ENCODE results near the gene MIER2. TPM values are rescaled to one million over a fixed set of nuclear protein-coding genes. Genes with fewer than 3 reads are reported as not detected.

The MIER2 gene
- total and polyA plus RNA-seq, 10 of the 15 experiments (the other 5 are each of a cell fraction or from before 2014, with no cell fraction given): 0.48 to 23.6 (median 12.1) TPM

DNA sequence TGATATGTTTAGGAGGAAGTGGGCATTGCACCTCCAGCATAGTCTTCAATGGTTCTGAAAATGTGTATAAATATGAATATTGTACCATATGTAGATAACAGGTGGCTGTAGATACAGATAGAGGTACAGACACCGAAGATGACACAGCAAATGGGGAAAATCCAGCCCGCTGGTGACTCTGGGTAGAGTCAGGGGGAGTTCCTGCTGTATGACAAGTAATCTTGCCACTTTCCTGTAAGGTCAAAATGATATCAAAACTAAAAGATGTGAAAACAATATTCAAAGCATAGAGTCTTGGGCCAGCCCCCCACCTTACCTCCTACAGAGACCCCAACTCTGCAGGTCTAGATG, 46.6 kb upstream of the MIER2 start:
- H3K4me2 ChIP-seq (ENCODE audit: control insufficient read depth, insufficient read depth): no peak overlapping the region
- ChIA-PET CTCF (no interaction called here), POLR2A (no interaction called here), RAD21 (ENCODE audit: unreplicated experiment) (no interaction called here), SMC1A (ENCODE audit: uncharacterized antibody, unreplicated experiment) (no interaction called here)
- no peaks in the 10 kb centered on the region for H3K4me1 ChIP-seq (ENCODE audit: control insufficient read depth, insufficient read depth, low read length)
- in situ Hi-C loops (cut with MboI) (no loop called here), intact Hi-C loops (cut with micrococcal nuclease; ENCODE audit: unreplicated experiment) (no loop called here)
- no peak overlapping the region for H2AFZ ChIP-seq (ENCODE audit: control insufficient read depth, low read depth, low read length)
- H3K27me3 ChIP-seq (replicated peaks in 1 of 2; ENCODE audit: control insufficient read depth in 2 of 2, insufficient read depth in 2 of 2, low read length in 1 of 2): no peaks in the 10 kb centered on the region
- H3K27ac ChIP-seq (ENCODE audit: control insufficient read depth, insufficient read depth): no peak overlapping the region
- no peak for FAIRE-seq
- no peaks in the 10 kb centered on the region for H3K36me3 ChIP-seq (ENCODE audit: control insufficient read depth in 2 of 2, insufficient read depth in 2 of 2, low read length in 1 of 2)
- no peaks in the 10 kb centered on the region for H4K20me1 ChIP-seq (ENCODE audit: control insufficient read depth, insufficient read depth)
- H3K4me3 ChIP-seq: no peak overlapping the region
- no peak for DNase-seq (ENCODE audit: low read depth, low spot score)
- no peak for ATAC-seq
- TF ChIP-seq, protein P1, sequence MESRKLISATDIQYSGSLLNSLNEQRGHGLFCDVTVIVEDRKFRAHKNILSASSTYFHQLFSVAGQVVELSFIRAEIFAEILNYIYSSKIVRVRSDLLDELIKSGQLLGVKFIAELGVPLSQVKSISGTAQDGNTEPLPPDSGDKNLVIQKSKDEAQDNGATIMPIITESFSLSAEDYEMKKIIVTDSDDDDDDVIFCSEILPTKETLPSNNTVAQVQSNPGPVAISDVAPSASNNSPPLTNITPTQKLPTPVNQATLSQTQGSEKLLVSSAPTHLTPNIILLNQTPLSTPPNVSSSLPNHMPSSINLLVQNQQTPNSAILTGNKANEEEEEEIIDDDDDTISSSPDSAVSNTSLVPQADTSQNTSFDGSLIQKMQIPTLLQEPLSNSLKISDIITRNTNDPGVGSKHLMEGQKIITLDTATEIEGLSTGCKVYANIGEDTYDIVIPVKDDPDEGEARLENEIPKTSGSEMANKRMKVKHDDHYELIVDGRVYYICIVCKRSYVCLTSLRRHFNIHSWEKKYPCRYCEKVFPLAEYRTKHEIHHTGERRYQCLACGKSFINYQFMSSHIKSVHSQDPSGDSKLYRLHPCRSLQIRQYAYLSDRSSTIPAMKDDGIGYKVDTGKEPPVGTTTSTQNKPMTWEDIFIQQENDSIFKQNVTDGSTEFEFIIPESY (IDR thresholded peaks at IDR 0.05): no peak
- TF ChIP-seq RAD51 (IDR thresholded peaks at IDR 0.05): no peak
- H3K9me3 ChIP-seq (replicated peaks; ENCODE audit: control insufficient read depth, insufficient read depth, low read length): peaks cover 5% of the 10 kb centered on the region; the same call in 2 of the 3 replicates
- BruUV-seq (replicated peaks): no TSS peak
- WGBS (ENCODE audit: insufficient coverage, insufficient replicate concordance, low lambda C conversion rate, missing lambda C conversion rate): 20% methylated on average over 2 of the region's 2 CpGs
- H3K9ac ChIP-seq (ENCODE audit: control insufficient read depth, insufficient read depth, low read length): no peak overlapping the region
- H3K79me2 ChIP-seq (ENCODE audit: control insufficient read depth, insufficient read depth, low read length): no peaks in the 10 kb centered on the region

DNA sequence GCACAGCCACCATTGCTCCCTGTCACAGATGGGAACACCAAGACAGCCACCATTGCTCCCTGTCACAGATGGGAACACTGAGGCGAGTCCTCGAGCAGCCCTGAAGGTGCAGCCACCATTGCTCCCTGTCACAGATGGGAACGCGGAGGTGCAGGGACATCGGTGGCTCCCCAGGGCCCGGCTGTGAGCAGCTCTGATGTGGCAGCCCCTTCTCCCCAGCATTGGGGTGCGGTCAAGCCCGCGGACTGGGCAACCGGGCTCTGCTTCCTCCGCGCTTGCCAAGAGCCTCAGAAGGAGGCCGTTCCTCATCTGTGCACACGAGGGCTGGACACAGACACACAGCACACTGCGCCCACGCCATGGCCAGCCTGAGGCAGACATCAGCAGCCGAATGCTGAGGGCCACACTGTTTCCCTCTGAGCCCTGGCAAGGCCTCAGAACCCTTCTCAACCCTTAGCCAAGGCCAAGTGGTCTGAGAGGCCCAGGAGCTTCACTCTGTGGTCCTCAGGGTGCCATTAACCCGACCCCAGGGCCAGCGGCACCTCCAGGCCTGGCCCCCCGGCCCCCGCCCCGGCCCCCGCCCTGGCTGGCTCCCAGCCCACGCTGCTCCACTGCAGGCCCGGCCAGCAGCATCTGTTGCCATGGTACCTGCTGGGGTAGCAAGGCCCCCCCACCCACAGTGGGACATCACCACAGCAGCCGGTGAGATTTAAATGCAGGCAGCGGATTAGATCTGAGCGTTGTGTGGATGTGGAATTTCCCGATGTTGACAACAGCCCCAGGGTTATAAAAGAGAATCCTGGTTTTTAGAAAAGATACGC, 46.0 kb upstream of the MIER2 start:
- no peak overlapping the region for H3K27ac ChIP-seq (ENCODE audit: control insufficient read depth, insufficient read depth)
- no peak overlapping the region for H2AFZ ChIP-seq (ENCODE audit: control insufficient read depth, low read depth, low read length)
- no peak for FAIRE-seq
- no peaks in the 10 kb centered on the region for H3K27me3 ChIP-seq (replicated peaks in 1 of 2; ENCODE audit: control insufficient read depth in 2 of 2, insufficient read depth in 2 of 2, low read length in 1 of 2)
- ChIA-PET CTCF (no interaction called here), POLR2A (no interaction called here), RAD21 (ENCODE audit: unreplicated experiment) (no interaction called here), SMC1A (ENCODE audit: uncharacterized antibody, unreplicated experiment) (no interaction called here)
- H3K9me3 ChIP-seq (replicated peaks; ENCODE audit: control insufficient read depth, insufficient read depth, low read length): peaks cover 3% of the 10 kb centered on the region; the same call in 2 of the 3 replicates
- H3K4me1 ChIP-seq (ENCODE audit: control insufficient read depth, insufficient read depth, low read length): no peaks in the 10 kb centered on the region
- no peak overlapping the region for H3K4me3 ChIP-seq
- H4K20me1 ChIP-seq (ENCODE audit: control insufficient read depth, insufficient read depth): no peaks in the 10 kb centered on the region
- intact Hi-C loops (cut with micrococcal nuclease; ENCODE audit: unreplicated experiment) (no loop called here), in situ Hi-C loops (cut with MboI) (no loop called here)
- H3K36me3 ChIP-seq (ENCODE audit: control insufficient read depth in 2 of 2, insufficient read depth in 2 of 2, low read length in 1 of 2): no peaks in the 10 kb centered on the region
- WGBS (ENCODE audit: insufficient coverage, insufficient replicate concordance, low lambda C conversion rate, missing lambda C conversion rate): 59% methylated on average over 30 of the region's 30 CpGs
- no peaks in the 10 kb centered on the region for H3K79me2 ChIP-seq (ENCODE audit: control insufficient read depth, insufficient read depth, low read length)
- no peak for ATAC-seq
- no peak overlapping the region for H3K4me2 ChIP-seq (ENCODE audit: control insufficient read depth, insufficient read depth)
- DNase-seq (ENCODE audit: low read depth, low spot score): no peak
- no peak overlapping the region for H3K9ac ChIP-seq (ENCODE audit: control insufficient read depth, insufficient read depth, low read length)
- no TSS peak for BruUV-seq (replicated peaks)
- TF ChIP-seq EP300 (IDR thresholded peaks at IDR 0.05; ENCODE audit: borderline replicate concordance in 1 of 2, control insufficient read depth in 1 of 2, low read depth in 2 of 2, low read length in 2 of 2): no peak
- TF ChIP-seq MXI1 (IDR thresholded peaks at IDR 0.05; ENCODE audit: low read depth, low read length): no peak
- TF ChIP-seq, protein P2, sequence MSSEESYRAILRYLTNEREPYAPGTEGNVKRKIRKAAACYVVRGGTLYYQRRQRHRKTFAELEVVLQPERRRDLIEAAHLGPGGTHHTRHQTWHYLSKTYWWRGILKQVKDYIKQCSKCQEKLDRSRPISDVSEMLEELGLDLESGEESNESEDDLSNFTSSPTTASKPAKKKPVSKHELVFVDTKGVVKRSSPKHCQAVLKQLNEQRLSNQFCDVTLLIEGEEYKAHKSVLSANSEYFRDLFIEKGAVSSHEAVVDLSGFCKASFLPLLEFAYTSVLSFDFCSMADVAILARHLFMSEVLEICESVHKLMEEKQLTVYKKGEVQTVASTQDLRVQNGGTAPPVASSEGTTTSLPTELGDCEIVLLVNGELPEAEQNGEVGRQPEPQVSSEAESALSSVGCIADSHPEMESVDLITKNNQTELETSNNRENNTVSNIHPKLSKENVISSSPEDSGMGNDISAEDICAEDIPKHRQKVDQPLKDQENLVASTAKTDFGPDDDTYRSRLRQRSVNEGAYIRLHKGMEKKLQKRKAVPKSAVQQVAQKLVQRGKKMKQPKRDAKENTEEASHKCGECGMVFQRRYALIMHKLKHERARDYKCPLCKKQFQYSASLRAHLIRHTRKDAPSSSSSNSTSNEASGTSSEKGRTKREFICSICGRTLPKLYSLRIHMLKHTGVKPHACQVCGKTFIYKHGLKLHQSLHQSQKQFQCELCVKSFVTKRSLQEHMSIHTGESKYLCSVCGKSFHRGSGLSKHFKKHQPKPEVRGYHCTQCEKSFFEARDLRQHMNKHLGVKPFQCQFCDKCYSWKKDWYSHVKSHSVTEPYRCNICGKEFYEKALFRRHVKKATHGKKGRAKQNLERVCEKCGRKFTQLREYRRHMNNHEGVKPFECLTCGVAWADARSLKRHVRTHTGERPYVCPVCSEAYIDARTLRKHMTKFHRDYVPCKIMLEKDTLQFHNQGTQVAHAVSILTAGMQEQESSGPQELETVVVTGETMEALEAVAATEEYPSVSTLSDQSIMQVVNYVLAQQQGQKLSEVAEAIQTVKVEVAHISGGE (CRISPR knock-in tag; IDR thresholded peaks at IDR 0.05): no peak
- TF ChIP-seq BACH1 (IDR thresholded peaks at IDR 0.05; ENCODE audit: borderline replicate concordance): no peak
- no peak for TF ChIP-seq EGR1 (IDR thresholded peaks at IDR 0.05; ENCODE audit: borderline replicate concordance in 1 of 2, low read depth in 2 of 2, low read length in 2 of 2)
- no peak for TF ChIP-seq NFXL1 (IDR thresholded peaks at IDR 0.05; ENCODE audit: borderline replicate concordance)
- no peak for TF ChIP-seq TARDBP (IDR thresholded peaks at IDR 0.05; ENCODE audit: borderline replicate concordance)
- TF ChIP-seq CHD2 (IDR thresholded peaks at IDR 0.05; ENCODE audit: borderline replicate concordance, low read depth, low read length): no peak
- TF ChIP-seq IKZF1 (conservative IDR thresholded peaks at IDR 0.05): no peak
- TF ChIP-seq TCF12 (IDR thresholded peaks at IDR 0.05; ENCODE audit: low read depth, low read length): no peak

All from GM12878 (cell line).